SKM-1 (cell line): ENCODE data around the gene APOC1.
"Not testable (repeated sequence)": the region's sequence is repeated elsewhere in the genome, so short reads cannot be mapped to it uniquely, and the experiment has no call there.

Experiments used
- DNase-seq: peaks from one replicate; lab custom pipeline; 2025; ENCODE audit not compliant: unreplicated experiment; lab: John Stamatoyannopoulos, UW

Gene APOC1

GRCh38 chr19:44889830-44890365 lies 24.5 kb upstream of the APOC1 start:
- no peak for DNase-seq

GRCh38 chr19:44890366-44891015 lies 23.9 kb upstream of the APOC1 start:
- DNase-seq = peak; percentile 98

GRCh38 chr19:44891016-44891882 lies 23.2 kb upstream of the APOC1 start, which contains the start of gene TOMM40:
Gene TOMM40, plus strand, starts transcription at chr19:44891254. Its CDS starts 162 bp downstream, at chr19:44891416.
- peak; percentile 94 for DNase-seq

- no peak for DNase-seq
These were observed 21.5 kb upstream of the APOC1 start for GRCh38 chr19:44892932-44893331.

GRCh38 chr19:44893332-44894051 lies 20.9 kb upstream of the APOC1 start:
- DNase-seq = no peak

- DNase-seq = no peak
These were observed 20.4 kb upstream of the APOC1 start for GRCh38 chr19:44894052-44894400.

- DNase-seq = no peak
These were observed 19.5 kb upstream of the APOC1 start for GRCh38 chr19:44894946-44895345.

GRCh38 chr19:44897835-44898234 lies 16.6 kb upstream of the APOC1 start:
- no peak for DNase-seq

GRCh38 chr19:44900328-44901244 lies 13.8 kb upstream of the APOC1 start:
- no peak for DNase-seq

- no peak for DNase-seq
These were observed 11.2 kb upstream of the APOC1 start for GRCh38 chr19:44903216-44903601.

- no peak for DNase-seq
These were observed 10.6 kb upstream of the APOC1 start for GRCh38 chr19:44903602-44904425.

GRCh38 chr19:44904426-44904994 lies 9.9 kb upstream of the APOC1 start:
- DNase-seq = no peak

GRCh38 chr19:44905437-44906160 lies 8.8 kb upstream of the APOC1 start, which contains the start of gene APOE:
Gene APOE, plus strand, starts transcription at chr19:44905796. Its CDS starts 829 bp downstream, at chr19:44906625.
- no peak for DNase-seq

GRCh38 chr19:44907613-44908012 lies 6.8 kb upstream of the APOC1 start:
- no peak for DNase-seq

- no peak for DNase-seq
These were observed 6.2 kb upstream of the APOC1 start for GRCh38 chr19:44908074-44908835.

- DNase-seq = no peak
These were observed 5.6 kb upstream of the APOC1 start for GRCh38 chr19:44908836-44909261.

- no peak for DNase-seq
These were observed 4.6 kb upstream of the APOC1 start for GRCh38 chr19:44909775-44910174.

- DNase-seq = not testable (repeated sequence)
These were observed 2.5 kb upstream of the APOC1 start for GRCh38 chr19:44911896-44912295.
